Measurements from ENCODE around the gene NECTIN4. TPM values are rescaled to one million over a fixed set of nuclear protein-coding genes. Genes with fewer than 3 reads are reported as not detected.

Gene NECTIN4
- total and polyA plus RNA-seq, 4 experiments from 2014 or later, result not detected

- H3K27me3 ChIP-seq (ENCODE audit: insufficient read depth, low read length), result no peaks in the 10 kb centered on the region
- peaks cover 29 to 72% of the 10 kb centered on the region in 2 donors for H3K36me3 Mint-ChIP-seq
- DNase-seq, result peak; percentile 49 to 79 (median 58)
- peak overlapping the region; percentile 62 to 89 for H3K4me3 ChIP-seq (ENCODE audit: low read length in 2 of 2)
- H3K4me3 Mint-ChIP-seq, result peak overlapping the region; percentile 87 to 99 (median 94)
- POLR2A ChIA-PET (ENCODE audit: partially characterized antibody), result interaction anchor here (0.6 to 21.2 kb wide), 40 partner anchors 6 to 413 kb away, joined by 3 to 602 read pairs (median 6); partner anchors contain the start of genes ARHGAP30, B4GALT3, DEDD and F11R
- peak overlapping the region; percentile 91 for H3K27ac ChIP-seq (ENCODE audit: low read depth, low read length)
- intact Hi-C loops (cut with micrococcal nuclease), result loop anchor here (1.0 to 5.0 kb wide), 4 partner anchors 24 to 122 kb away; partner anchors contain the start of genes ARHGAP30, PPOX and UFC1
- no peaks in the 10 kb centered on the region for H3K9me3 Mint-ChIP-seq
- H3K9me3 ChIP-seq (ENCODE audit: control insufficient read depth in 1 of 2, low read length in 2 of 2), result no peaks in the 10 kb centered on the region
- H3K27me3 Mint-ChIP-seq, result no peaks in the 10 kb centered on the region
- H3K27ac Mint-ChIP-seq, result peak overlapping the region; percentile 90 to 100 (median 99)
- CTCF ChIA-PET (ENCODE audit: partially characterized antibody), result interaction anchor here (0.6 to 10.7 kb wide), 15 partner anchors 10 to 91 kb away, joined by 3 to 171 read pairs (median 5); partner anchors contain the start of genes ARHGAP30, F11R and KLHDC9
- H3K4me1 Mint-ChIP-seq, result peaks cover 29 to 63% (median 43%) of the 10 kb centered on the region in 4 donors
- peaks cover 51% of the 10 kb centered on the region for H3K36me3 ChIP-seq (ENCODE audit: insufficient read depth, low read length)
- H3K4me1 ChIP-seq (ENCODE audit: insufficient read depth, low read length), result peaks cover 41% of the 10 kb centered on the region
Observed at GRCh38 chr1:161044908-161045735, 44.2 kb downstream of the NECTIN4 start.

DNA sequence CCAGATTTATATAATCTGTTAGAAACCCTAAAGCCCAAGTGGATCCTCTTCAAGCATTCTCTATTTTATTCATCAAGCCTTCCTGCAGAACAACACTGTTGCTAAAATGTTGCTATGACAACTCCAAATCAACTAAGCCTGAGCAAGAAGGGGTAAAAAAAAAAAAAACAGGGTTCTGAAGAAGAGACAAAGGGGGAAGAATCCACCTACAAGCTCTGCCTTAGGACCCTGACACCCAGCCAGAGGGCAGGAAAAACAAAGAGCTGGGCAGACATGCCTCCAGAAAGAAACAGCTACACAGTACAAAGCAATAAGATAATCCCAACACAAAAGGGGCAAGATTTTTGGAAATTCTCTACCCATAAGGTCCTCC, 44.8 kb downstream of the NECTIN4 start:
- Mint-ChIP-seq H3K9me3 (no peaks in the 10 kb centered on the region), H3K4me1 (peaks cover 30 to 65% (median 48%) of the 10 kb centered on the region in 4 donors), H3K36me3 (peaks cover 29 to 72% of the 10 kb centered on the region in 2 donors), H3K27ac (peak overlapping the region; percentile 90 to 100 (median 98)), H3K27me3 (no peaks in the 10 kb centered on the region), H3K4me3 (peak overlapping the region; percentile 87 to 99 (median 94))
- Histone ChIP-seq H3K36me3 (ENCODE audit: insufficient read depth, low read length) (peaks cover 51% of the 10 kb centered on the region), H3K9me3 (ENCODE audit: control insufficient read depth in 1 of 2, low read length in 2 of 2) (no peaks in the 10 kb centered on the region), H3K4me1 (ENCODE audit: insufficient read depth, low read length) (peaks cover 47% of the 10 kb centered on the region), H3K27me3 (ENCODE audit: insufficient read depth, low read length) (no peaks in the 10 kb centered on the region), H3K27ac (ENCODE audit: low read depth, low read length) (peak overlapping the region; percentile 91), H3K4me3 (ENCODE audit: low read length in 2 of 2) (peak overlapping the region; percentile 62 to 89)
- peak in 3 of 5 donors; percentile 41 to 59 (median 45) for DNase-seq
- POLR2A ChIA-PET (ENCODE audit: partially characterized antibody), result interaction anchor here (0.6 to 21.2 kb wide), 17 partner anchors 12 to 393 kb away, joined by 3 to 602 read pairs (median 15); partner anchors contain the start of genes ARHGAP30, B4GALT3, DEDD and F11R
- intact Hi-C loops (cut with micrococcal nuclease), result loop anchor here (5.0 kb wide), 1 partner anchor 93 kb away; no protein-coding TSS in a partner anchor
- CTCF ChIA-PET (ENCODE audit: partially characterized antibody), result interaction anchor here (0.9 to 10.7 kb wide), 7 partner anchors 11 to 56 kb away, joined by 3 to 171 read pairs (median 7); partner anchors contain the start of genes ARHGAP30 and KLHDC9

DNA sequence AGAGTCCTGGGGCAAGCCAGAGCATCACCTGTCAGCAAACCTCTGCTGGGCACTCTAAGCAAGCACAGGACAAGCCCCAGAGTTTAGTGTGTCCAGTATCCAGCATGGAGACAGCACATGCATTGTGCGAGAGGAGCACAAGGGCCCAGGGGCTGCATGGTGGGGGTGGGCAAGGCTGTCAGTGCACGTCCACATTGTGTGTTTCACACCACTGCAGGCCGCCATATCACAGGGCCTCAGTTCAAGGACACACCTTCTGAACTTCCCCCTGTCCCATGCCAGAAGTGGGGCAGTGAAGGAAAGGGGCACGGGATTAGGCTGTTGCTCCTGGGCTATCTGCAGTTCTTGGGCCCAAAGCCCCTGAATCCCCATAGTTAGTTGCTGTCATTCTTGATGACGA, 49.8 kb downstream of the NECTIN4 start:
- Histone ChIP-seq H3K27me3 (ENCODE audit: insufficient read depth, low read length) (no peaks in the 10 kb centered on the region), H3K27ac (ENCODE audit: low read depth, low read length) (peak overlapping the region; percentile 83), H3K4me1 (ENCODE audit: insufficient read depth, low read length) (peaks cover 54% of the 10 kb centered on the region), H3K9me3 (ENCODE audit: control insufficient read depth in 1 of 2, low read length in 2 of 2) (no peaks in the 10 kb centered on the region), H3K36me3 (ENCODE audit: insufficient read depth, low read length) (peaks cover 40% of the 10 kb centered on the region), H3K4me3 (ENCODE audit: low read length in 2 of 2) (no peak overlapping the region)
- POLR2A ChIA-PET (ENCODE audit: partially characterized antibody), result interaction anchor here (0.6 to 21.2 kb wide), 11 partner anchors 8 to 330 kb away, joined by 3 to 602 read pairs (median 13); partner anchors contain the start of genes ARHGAP30, DEDD, F11R and KLHDC9
- peak overlapping the region; percentile 65 to 96 (median 90) for H3K27ac Mint-ChIP-seq
- H3K9me3 Mint-ChIP-seq, result peaks cover 0 to 3% (median 0%) of the 10 kb centered on the region in 8 donors
- H3K4me3 Mint-ChIP-seq, result peak overlapping the region in 7 of 8 donors; percentile 53 to 90 (median 79)
- no peak for DNase-seq
- CTCF ChIA-PET (ENCODE audit: partially characterized antibody), result interaction anchor here (0.9 to 10.7 kb wide), 9 partner anchors 20 to 101 kb away, joined by 3 to 171 read pairs (median 5); partner anchors contain the start of genes ARHGAP30, F11R and KLHDC9
- H3K27me3 Mint-ChIP-seq, result no peaks in the 10 kb centered on the region
- peaks cover 30 to 63% (median 45%) of the 10 kb centered on the region in 4 donors for H3K4me1 Mint-ChIP-seq
- H3K36me3 Mint-ChIP-seq, result peaks cover 23 to 45% of the 10 kb centered on the region in 2 donors
- intact Hi-C loops (cut with micrococcal nuclease), result loop anchor here (5.0 kb wide), 1 partner anchor 42 kb away; no protein-coding TSS in a partner anchor

DNA sequence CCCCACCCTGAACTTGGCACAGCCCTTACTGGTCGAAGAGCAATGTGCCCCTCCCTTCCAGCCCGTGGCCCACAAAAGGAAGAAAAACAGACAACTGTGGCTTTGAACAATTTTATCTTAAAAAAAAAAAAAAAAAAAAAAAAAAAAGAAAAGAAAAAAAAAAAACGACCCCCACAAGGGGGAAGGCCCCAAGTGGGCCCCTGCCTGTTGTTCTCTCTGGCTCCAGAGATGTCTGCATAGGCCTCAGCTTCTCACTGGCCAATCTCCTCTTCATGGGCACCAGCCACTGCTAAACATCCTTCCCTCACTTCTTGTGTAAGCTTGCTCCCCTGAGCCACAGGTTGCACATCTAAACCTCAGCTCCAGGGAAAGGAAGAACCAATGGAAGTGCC, 50.2 kb downstream of the NECTIN4 start:
- ChIA-PET POLR2A (ENCODE audit: partially characterized antibody) (interaction anchor here (0.6 to 21.2 kb wide), 15 partner anchors 9 to 411 kb away, joined by 3 to 602 read pairs (median 5); partner anchors contain the start of genes ARHGAP30, DEDD, F11R and KLHDC9), CTCF (ENCODE audit: partially characterized antibody) (interaction anchor here (0.7 to 10.7 kb wide), 9 partner anchors 20 to 102 kb away, joined by 3 to 171 read pairs (median 3); partner anchors contain the start of genes ARHGAP30, F11R, KLHDC9 and NIT1)
- Histone ChIP-seq H3K27ac (ENCODE audit: low read depth, low read length) (peak overlapping the region; percentile 83), H3K9me3 (ENCODE audit: control insufficient read depth in 1 of 2, low read length in 2 of 2) (no peaks in the 10 kb centered on the region), H3K36me3 (ENCODE audit: insufficient read depth, low read length) (peaks cover 40% of the 10 kb centered on the region), H3K27me3 (ENCODE audit: insufficient read depth, low read length) (no peaks in the 10 kb centered on the region), H3K4me3 (ENCODE audit: low read length in 2 of 2) (peak overlapping the region; percentile 65 to 96), H3K4me1 (ENCODE audit: insufficient read depth, low read length) (peaks cover 50% of the 10 kb centered on the region)
- peaks cover 0 to 3% (median 0%) of the 10 kb centered on the region in 8 donors for H3K9me3 Mint-ChIP-seq
- no peaks in the 10 kb centered on the region for H3K27me3 Mint-ChIP-seq
- peaks cover 23 to 41% of the 10 kb centered on the region in 2 donors for H3K36me3 Mint-ChIP-seq
- no peak for DNase-seq
- intact Hi-C loops (cut with micrococcal nuclease), result loop anchor here (5.0 kb wide), 1 partner anchor 42 kb away; no protein-coding TSS in a partner anchor
- peak overlapping the region; percentile 87 to 95 (median 91) for H3K4me3 Mint-ChIP-seq
- peak overlapping the region; percentile 89 to 99 (median 97) for H3K27ac Mint-ChIP-seq
- H3K4me1 Mint-ChIP-seq, result peaks cover 26 to 59% (median 41%) of the 10 kb centered on the region in 4 donors

DNA sequence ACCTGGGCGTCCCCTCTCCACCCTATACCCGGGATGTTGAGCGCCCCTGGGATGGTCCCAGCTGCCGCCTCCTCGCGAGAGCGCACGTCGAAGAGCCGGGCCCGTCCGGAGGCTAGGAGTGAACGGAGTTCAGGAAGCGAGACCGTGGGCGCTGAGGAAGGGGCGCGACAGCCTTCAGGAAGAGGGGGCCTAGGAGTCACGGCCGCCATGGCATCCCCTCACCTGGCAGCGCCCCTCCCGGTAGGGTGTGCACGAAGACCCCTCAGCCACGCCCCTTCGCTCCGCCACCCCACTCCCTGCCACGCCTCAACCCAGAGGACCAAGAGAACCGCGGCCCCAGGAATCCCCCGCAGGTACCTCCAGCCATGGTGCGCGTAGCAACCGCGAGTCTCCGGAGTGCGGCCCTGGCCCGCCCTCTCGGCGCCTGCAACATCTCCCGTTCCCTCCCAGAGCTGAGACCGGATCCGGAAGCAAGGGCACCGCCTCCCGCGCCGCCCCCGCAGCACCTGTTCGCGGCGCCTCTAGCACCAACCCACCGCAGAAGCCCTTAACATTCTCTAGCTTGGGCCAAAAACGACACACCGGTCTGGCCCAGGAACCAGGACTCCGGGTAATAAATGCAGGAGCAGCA, 50.7 kb downstream of the NECTIN4 start, which contains the start of gene TSTD1:
Gene TSTD1 (minus strand): TSS at position 442 of the 631 bp plus-strand sequence. CDS start 75 bp downstream, at position 367.
- H3K36me3 ChIP-seq (ENCODE audit: insufficient read depth, low read length), result peaks cover 40% of the 10 kb centered on the region
- H3K9me3 Mint-ChIP-seq, result peaks cover 0 to 3% (median 0%) of the 10 kb centered on the region in 8 donors
- H3K36me3 Mint-ChIP-seq, result peaks cover 23 to 41% of the 10 kb centered on the region in 2 donors
- no peaks in the 10 kb centered on the region for H3K27me3 ChIP-seq (ENCODE audit: insufficient read depth, low read length)
- H3K4me3 Mint-ChIP-seq, result peak within 1 kb of the TSS; percentile 87 to 95 (median 91)
- ChIA-PET POLR2A (ENCODE audit: partially characterized antibody) (interaction anchor here (0.6 to 21.2 kb wide), 16 partner anchors 9 to 410 kb away, joined by 3 to 602 read pairs (median 5); partner anchors contain the start of genes ARHGAP30, DEDD, F11R and KLHDC9), CTCF (ENCODE audit: partially characterized antibody) (interaction anchor here (0.7 to 10.7 kb wide), 11 partner anchors 19 to 253 kb away, joined by 3 to 171 read pairs (median 3); partner anchors contain the start of genes ARHGAP30, F11R, KLHDC9 and NIT1)
- H3K4me1 Mint-ChIP-seq, result peaks cover 25 to 56% (median 38%) of the 10 kb centered on the region in 4 donors
- H3K9me3 ChIP-seq (ENCODE audit: control insufficient read depth in 1 of 2, low read length in 2 of 2), result no peaks in the 10 kb centered on the region
- H3K27ac Mint-ChIP-seq, result peak within 1 kb of the TSS; percentile 89 to 99 (median 97)
- H3K27me3 Mint-ChIP-seq, result no peaks in the 10 kb centered on the region
- peak within 1 kb of the TSS; percentile 83 for H3K27ac ChIP-seq (ENCODE audit: low read depth, low read length)
- intact Hi-C loops (cut with micrococcal nuclease), result loop anchor here (1.0 to 5.0 kb wide), 2 partner anchors 17 to 41 kb away; partner anchors contain the start of gene F11R
- H3K4me1 ChIP-seq (ENCODE audit: insufficient read depth, low read length), result peaks cover 47% of the 10 kb centered on the region
- peak within 1 kb of the TSS; percentile 65 to 96 for H3K4me3 ChIP-seq (ENCODE audit: low read length in 2 of 2)
- DNase-seq, result peak; percentile 88 to 95 (median 89)

All from CD4-positive, alpha-beta memory T cell (primary cell).